HT1080 (cell line): ENCODE results near the gene MTHFD1. TPM values are rescaled to one million over a fixed set of nuclear protein-coding genes. Genes with fewer than 3 reads are reported as not detected.
A peak's percentile ranks its signal among the peaks of the same experiment; 100 is the strongest.
"Not testable (repeated sequence)": the region's sequence is repeated elsewhere in the genome, so short reads cannot be mapped to it uniquely, and the experiment has no call there.

Experiments
- DNase-seq: peaks from one replicate; pipeline ENCODE4 v3.0.0-alpha.2; 2015; ENCODE audit warnings: low read depth
- polyA plus RNA-seq, 2 experiments: library from polyadenylated mRNA; depleted of rRNA; stranded (reverse); fragments of >200 nt; gene quantifications; 2 replicates each; pipeline ENCODE4 v1.2.3, GENCODE V29; 2015
- total RNA-seq: library from RNA; depleted of rRNA; stranded (reverse); fragments of >200 nt; shearing (Covaris generic); gene quantifications from 2 replicates; pipeline ENCODE4 v1.2.3, GENCODE V29; 2014; rRNA removed

Gene MTHFD1
- total RNA-seq = 61.7 and 74.4 TPM in 2 replicates
- 66.6 and 70.3 TPM in 2 replicates for polyA plus RNA-seq (2015; cell fraction: cytosol; rRNA removed)
- polyA plus RNA-seq (2015; cell fraction: nucleus; rRNA removed) = 142 and 147 TPM in 2 replicates

DNA sequence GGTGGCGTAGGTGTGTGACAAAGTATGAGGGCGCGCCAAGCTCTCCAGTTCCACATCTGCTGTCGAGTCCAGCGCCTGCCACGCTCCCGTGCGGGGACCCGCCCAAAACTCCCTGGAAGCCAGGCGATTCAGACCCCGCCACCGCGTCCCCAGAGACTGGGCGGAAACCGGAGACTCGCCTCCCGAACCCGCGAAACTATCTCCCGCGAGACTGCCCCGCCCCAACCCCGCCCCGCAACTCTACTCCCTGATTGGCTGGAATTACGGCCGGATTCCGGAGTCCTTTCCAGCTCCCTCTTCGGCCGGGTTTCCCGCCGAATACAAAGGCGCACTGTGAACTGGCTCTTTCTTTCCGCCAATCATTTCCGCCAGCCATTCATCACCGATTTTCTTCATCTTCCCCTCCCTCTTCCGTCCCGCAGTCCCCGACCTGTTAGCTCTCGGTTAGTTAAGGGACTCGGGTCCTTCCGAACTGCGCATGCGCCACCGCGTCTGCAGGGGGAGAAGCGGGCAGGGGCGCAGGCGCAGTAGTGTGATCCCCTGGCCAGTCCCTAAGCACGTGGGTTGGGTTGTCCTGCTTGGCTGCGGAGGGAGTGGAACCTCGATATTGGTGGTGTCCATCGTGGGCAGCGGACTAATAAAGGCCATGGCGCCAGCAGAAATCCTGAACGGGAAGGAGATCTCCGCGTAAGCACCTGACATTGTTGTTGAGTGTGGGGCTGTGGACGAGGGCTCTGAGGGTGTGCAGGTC is at the start of gene MTHFD1:
Gene MTHFD1, plus strand, starts transcription at position 572 of the 751 bp plus-strand sequence. Its CDS starts 75 bp downstream, at position 647.
- DNase-seq = peak; percentile 99

DNA sequence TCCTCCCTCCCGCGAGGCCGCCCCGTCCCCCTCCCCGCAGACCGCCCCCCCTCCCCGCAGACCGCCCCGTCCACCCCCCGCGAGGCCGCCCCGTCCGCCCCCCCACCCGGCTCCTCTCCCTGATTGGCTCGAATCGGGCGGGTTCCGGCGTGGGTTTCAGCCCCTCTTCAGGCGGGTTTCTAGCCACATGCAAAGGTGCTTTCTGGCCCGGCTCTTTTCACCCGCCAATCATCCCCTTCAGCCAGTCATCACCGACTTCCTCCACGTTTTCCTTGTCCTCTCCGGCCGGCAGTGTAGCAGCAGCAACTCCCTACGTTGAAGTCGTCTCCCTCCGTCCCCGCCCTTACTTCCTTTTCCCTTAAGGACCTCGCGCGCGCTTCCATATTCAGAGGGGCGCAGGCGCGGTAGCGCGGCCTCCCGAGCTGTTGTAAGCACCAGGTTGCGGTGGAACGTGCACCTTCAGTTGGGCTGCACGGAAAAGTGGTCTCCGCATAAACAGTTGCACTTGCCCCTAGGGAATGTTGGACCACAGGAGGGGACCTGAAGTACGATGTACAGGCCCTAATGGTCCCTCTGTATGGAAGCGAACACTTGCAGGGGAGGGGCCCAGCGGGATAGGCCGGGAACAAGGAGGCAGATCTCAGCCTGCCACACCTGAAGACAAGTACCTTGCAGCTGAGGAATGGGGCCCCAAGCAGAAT is 49.4 kb upstream of the MTHFD1 start:
- DNase-seq = peak; percentile 99

DNA sequence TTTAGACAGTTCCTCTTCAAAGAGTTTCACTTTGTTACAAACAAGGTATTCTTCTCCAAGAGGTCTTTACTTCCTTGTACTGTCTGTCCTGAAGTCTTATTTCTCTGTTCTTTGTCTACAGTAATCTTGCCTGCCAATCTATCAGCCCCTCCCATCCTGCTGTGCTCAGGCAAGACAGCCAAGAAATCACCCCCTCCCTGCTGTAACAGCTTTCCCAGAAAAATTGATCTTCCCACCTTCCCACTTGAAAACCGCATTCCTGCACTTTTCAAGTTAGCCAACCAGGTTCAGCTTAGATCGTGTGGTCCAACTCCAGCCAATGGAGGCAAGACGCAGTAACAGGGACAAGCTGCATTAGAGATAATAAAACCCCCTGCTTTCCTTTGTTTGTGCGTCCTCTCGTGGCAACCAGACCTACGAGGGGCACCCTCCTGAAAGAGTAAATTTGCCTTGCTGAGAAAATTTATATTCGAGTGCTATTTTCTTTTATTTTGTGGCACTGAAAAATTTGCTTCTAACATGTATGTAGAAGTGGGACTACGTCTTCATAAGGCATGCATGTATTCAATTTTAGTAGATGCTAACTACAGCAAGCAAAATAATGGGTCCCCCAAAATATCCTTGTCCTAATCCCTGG is 47.5 kb upstream of the MTHFD1 start:
- DNase-seq = no peak

DNA sequence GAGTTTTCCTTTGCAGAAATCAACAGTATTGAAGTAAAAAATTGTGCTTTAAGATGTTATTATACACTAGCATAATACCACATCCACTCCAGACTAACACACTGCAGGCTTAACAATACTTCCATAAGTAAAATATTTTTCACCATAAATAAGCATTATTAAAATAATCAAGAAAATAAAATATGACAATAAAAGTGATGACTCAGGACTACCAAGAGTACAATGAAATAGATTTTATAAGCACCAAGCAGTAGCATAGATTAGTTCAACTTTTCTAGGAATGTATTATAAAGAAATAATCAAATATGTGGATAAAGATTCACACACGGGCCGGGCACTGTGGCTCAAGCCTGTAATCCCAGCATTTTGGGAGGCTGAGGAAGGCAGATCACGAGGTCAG is 40.4 kb upstream of the MTHFD1 start:
- no peak for DNase-seq

DNA sequence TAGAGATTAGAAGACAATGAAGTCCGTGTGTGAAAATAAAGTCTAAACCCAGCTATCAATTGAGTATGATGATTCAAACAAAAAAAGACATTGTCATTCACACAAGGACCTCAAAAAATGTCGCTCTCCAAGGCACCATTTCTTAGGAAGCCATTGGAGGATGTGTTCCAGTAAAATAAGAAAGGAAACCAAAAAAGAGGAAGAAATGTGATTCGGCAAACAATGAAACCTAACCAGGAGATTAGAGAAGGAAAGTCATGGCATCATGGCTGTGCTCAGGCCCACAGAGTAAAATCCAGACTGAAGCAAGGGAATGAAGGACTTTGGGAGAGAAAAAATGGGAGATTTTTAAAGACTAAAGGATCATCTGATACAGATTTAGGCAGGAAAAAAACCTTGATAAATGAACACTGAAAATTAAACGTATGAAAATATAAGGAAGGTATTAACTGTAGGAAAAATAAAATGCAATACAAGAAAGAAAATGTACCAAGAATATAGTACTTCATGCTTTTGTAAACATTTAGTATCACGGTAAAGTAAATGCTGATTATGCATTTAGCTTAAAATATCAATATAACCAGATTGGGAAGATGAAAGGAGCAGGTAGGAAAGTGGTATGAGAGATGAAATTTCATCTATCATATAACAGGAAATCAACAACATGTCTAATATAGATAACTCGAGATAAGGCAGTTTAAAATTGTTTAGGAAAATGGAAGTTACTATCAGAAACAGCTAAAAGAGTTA is 38.2 kb upstream of the MTHFD1 start:
- no peak for DNase-seq

DNA sequence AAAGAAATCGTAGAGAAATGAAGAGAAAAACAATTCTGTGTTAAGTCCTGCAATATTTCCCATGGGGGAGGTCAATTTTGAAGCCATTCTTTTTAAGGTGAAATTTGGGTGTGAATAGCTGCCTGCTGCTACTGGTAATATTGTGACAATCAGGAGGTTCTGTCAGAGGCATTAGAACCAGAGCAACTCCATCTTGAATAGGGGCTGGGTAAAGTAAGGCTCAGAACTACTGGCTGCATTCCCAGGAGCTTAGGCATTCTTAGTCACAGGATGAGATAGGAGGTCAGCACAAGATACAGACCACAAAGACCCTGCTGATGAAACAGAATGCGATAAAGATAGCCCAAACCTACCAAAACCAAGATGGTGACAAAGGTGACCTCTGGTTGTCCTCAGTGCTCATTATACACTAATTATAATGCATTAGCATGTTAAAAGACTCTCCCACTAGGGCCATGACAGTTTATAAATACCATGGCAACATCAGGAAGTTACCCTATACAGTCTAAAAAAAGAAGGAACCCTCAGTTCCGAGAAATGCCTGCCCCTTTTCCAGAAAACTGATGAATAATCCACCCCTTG is 24.8 kb upstream of the MTHFD1 start:
- DNase-seq = peak; percentile 76

- DNase-seq = peak; percentile 48
These were observed 23.2 kb upstream of the MTHFD1 start for GRCh38 chr14:64364907-64365306.

GRCh38 chr14:64365358-64365889 is 22.7 kb upstream of the MTHFD1 start:
- peak; percentile 43 for DNase-seq

DNA sequence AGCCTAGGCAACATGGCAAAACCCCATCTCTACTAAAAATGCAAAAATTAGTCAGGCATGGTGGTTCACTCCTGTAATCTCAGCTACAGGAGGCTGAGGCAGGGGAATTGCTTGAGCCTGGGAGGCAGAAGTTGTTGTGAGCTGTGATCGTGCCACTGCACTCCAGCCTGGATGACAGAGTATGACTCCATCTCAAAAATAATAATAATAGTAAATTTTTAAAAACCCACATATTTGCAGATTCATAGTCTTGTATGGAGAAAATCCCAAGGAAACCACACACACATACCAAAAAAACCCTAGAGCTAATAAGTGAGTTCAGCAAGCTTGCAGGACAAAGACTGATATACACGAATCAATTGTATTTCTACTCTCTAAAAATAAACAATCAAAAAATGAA is 19.0 kb upstream of the MTHFD1 start:
- DNase-seq = no peak

GRCh38 chr14:64387232-64387781 is 846 bp upstream of the MTHFD1 start:
- peak; percentile 35 for DNase-seq

GRCh38 chr14:64388533-64389285 is 556 bp downstream of the MTHFD1 start:
- peak; percentile 16 for DNase-seq

- no peak for DNase-seq
These were observed 3.1 kb downstream of the MTHFD1 start for GRCh38 chr14:64391113-64391725.

GRCh38 chr14:64391986-64392385 is 3.8 kb downstream of the MTHFD1 start:
- no peak for DNase-seq

GRCh38 chr14:64393189-64393726 is 5.1 kb downstream of the MTHFD1 start:
- DNase-seq = not testable (repeated sequence)

GRCh38 chr14:64394423-64394822 is 6.3 kb downstream of the MTHFD1 start:
- DNase-seq = no peak

GRCh38 chr14:64394977-64395633 is 7.0 kb downstream of the MTHFD1 start:
- DNase-seq = no peak

DNA sequence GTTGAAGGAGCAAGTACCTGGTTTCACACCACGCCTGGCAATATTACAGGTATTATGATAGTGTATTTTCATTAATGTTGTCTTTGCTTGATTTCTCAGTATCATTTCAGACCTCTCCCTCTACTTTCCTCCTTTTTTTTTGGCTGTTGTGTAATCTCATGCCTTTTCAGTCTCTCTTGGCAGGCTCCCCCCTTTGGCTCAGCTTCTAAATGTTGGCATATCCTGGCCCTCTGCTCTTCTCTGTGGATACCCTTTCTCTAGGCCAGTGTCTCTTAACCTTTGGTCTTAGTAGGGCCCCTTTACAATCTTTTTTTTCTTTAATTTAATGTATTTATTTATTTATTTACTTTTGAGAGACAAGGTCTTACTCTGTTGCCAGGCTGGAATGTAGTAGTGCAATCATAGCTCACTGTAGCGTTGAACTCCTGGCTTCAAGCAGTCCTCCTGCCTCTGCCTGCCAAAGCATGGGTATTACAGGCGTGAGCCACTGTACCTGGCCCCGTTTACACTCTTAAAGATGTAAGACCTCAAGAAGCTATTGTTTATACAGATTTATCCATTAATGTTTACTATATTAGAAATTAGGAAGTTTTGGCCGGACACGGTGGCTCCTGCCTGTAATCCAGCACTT is 12.8 kb downstream of the MTHFD1 start:
- no peak for DNase-seq

GRCh38 chr14:64401949-64402348 is 13.8 kb downstream of the MTHFD1 start:
- no peak for DNase-seq
